ENCODE results near the gene CRX.
"Not testable (repeated sequence)": the region's sequence is repeated elsewhere in the genome, so short reads cannot be mapped to it uniquely, and the experiment has no call there.

CRX gene

DNA sequence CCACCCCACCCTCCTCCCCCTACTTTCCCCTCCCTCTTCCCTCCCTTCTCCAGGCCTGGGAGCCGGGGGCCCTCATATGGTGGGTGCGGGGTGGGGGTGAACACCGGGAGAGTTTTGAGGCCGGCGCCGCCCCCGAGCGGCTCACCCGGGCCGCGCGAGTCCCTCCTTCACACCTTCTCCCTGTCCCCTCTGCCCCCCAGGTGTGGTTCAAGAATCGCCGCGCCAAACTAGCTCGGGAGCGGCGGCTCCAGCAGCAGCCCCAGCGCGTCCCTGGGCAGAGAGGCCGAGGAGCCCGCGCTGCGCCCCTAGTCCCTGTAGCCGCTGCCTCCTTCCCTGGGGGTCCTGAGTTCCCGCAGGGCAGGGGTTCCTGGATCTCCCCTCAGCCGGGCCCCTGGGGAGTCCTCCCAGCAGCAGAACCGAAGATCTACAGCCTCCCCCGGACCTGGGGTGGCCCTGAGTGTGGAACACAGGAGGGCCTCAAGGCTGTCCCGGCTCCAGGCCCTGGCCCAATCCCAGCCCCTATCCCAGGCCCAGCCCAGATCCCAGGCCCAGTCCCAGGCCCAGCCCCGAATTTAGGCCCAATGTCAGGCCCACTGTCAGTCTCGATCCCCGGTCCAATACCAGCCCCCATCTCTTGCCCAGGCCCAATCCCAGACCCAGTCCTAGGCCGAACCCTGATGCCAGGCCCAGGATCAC is 39.0 kb downstream of the CRX start:
- DNase-seq: no peak

DNA sequence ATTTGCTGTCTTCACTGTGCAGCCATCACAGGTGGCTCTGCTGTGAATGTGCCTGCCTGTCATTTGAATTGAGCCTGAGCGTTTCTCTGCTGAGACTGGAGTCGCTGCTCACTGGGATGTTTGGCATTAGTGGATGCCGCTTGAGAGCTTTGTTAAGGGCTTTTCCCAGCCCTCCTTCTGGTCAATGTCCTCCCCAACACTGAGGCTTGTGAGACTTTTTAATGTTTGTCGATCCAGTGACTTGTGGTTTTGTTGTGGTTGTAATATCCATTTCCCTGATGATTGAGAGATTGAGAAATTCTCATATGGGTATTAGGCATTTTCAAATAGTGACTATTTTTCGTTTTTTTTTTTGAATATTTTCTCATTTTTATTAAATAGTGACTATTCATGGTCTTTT is 39.9 kb downstream of the CRX start:
- DNase-seq: no peak

DNA sequence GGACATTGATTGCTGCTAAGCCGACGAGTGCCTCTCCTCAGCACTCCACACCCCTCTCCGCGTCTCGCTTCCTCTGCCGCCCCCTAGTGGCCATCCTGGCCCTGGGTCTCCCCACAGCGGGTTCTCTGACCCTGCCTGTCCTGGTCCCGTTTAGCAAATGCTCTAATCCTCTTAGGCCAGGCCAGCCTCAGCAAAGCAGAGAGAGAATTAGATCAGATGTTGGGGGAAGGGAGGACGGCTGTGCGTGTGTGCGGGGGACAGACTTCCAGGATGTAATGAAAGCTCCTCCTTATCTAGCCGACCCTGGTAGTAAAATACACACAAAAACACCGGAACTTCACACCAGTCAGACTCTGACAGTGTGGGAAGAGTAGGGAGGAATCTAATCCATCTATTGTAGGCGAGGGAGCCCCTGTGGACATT is 41.8 kb downstream of the CRX start:
- peak; percentile 90 for DNase-seq

DNA sequence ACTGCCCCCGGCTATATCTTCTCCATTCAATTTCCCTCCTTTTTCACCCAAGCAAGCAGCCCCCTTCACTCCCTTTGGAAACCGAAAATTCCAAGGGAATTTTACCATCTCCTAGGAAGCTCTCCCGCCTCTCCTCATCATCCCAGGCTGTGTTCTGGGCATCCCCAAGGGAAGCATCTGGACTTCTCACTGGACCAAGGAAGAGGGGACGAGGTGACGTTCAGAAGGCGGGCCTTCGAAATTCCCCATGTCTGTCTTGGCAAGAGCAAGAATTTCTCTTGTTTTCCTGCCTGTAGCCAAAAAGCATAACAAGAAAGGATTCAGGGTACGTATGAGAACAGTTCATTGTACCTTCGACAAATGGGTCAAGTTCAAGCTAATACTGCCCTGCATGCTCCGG is 43.4 kb downstream of the CRX start:
- no peak for DNase-seq

DNA sequence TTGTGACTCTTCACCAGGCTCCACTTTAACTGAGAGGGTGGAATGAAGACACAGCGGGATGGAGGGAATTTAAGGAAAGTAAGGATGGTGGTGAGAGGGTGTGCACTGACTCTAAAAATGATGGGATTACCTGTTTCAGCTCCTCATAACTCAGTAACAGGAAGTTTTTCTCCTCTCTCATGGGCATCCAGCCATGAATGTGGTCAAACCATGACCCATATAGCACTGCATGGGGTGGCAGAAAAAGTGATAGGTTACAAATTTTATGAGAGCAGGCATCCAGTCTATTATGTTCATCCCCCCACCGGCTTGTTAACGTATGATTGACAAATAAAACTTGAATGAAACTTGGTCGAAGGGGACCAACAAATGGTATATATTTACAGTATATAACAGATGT is 57.2 kb downstream of the CRX start:
- DNase-seq: no peak

DNA sequence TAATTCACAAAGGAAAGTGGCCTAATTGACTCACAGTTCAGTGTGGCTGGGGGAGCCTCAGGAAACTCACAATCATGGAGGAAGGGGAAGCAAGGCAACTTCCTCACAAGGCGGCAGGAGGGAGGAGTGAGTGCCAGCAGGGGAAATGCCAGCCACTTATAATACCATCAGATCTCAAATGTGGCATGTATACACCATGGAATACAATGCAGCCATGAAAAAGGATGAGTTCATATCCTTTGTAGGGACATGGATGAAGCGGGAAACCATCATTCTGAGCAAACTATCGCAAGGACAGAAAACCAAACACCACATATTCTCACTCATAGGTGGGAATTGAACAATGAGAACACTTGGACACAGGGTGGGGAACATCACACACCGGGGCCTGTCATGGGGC is 57.6 kb downstream of the CRX start:
- not testable (repeated sequence) for DNase-seq

DNA sequence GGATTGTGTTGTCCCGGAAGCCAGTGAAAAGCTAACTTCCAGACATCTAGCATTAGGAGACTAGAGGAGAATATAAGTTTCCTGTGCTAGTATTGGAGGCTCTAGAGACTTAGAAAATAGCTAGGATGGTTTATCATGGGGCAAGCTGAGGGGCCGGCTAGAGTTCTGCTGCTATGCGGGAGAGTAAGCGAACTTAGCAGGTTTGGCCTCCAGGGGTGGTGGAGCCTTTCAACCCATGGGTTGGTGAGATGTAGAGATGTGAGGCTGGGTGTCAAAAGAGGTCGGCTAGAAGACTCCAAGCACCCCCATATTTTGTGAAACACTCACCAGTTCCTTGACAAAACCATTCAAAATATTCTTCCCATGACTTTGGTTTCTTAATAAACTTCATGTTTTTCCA is 60.0 kb downstream of the CRX start:
- DNase-seq: no peak

DNA sequence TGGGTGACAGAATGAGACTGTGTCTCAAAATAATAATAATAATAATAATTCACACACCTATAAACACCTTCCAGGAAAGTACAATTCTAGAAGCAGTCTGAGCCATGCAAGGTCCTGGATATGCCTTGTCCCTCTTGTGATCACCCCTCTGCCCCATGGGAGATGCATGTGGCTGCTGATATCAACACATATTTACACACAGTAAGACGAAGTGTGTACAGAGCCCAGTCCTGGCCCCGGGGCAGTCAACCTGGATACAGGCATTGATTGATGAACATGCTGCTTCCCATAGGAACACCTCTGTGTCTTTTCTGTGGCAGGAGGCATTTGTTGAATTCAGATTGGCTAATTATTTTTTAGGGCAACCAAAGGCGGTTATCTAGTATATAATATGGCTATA is 61.2 kb downstream of the CRX start:
- DNase-seq: no peak

DNA sequence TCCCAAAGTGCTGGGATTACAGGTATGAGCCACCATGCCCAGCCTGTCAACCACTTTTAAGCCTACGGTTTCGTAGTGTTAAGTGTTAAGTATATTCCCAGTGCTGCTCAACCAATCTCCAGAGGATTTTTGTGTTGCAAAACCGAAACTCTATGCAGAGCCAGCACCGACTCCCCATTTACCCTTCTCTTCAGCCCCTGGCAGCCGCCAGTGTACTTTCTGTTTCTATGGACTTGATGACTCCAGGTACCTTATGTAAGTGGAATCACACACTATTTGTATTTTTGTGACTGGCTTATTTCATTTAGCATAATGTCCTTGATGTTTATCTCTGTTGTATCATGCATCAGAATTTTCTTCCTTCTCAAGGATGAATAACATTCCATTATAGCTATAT is 63.3 kb downstream of the CRX start:
- DNase-seq: no peak

DNA sequence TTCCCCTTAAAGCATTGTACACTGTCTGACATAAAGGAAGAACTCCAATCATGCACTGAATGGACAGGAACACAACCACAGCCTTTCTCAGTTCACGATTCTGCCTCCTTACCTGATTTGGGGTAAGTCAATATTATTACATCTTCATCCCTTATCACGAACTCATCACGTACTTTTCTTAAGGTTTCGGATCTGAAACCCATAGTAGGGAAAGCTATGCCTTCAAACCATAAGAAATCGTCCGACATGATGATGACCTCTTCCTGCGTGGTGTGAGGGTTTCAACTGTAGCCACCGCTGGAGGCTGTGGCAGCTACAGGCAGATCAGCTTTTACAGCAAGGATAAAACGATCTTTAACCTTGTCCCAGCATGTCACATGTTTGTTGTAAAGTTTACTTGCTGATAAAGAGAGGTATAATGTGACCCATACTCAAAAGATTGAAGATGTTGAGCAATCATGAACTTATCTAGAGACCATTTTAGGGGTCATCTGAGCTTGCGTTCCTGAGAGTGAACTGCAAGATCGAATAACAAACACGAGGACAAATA is 64.3 kb downstream of the CRX start, which contains the start of gene SULT2A1:
TSS of gene SULT2A1 (minus strand) at position 306 of the 550 bp plus-strand sequence. CDS start at position 248, 58 bp downstream.
- DNase-seq: no peak

DNA sequence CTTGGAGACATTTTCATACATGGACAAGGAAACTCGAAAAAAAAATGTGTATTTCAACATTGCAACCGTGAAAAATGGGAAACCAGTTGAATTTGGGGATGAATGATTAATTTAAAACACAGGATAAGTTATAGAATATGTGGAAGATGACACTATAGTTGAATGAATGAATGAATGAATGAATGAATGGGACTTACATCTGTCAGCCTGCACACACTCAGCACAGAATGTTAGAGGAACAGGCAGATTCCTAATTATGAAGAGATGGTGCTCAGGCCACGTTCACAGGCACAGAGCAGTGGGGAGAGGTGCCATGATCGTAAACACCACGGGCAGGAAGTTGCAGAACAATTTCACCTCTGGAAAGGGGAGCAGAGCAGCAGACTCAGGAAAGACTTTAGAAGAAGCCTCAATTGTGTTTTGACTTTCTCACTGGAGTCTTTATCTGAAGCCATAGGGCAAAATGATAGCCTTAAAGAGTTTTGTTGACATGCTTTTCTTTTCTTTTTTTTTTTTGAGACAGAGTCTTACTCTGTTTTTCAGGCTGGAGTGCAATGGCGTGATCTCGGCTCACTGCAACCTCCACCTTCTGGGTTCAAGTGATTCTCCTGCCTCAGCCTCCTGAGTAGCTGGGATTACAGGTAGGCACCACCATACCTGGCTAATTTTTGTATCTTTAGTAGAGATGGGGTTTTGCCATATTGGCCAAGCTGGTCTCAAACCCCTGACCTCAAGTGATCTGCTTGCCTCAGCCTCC is 69.3 kb downstream of the CRX start:
- no peak for DNase-seq

DNA sequence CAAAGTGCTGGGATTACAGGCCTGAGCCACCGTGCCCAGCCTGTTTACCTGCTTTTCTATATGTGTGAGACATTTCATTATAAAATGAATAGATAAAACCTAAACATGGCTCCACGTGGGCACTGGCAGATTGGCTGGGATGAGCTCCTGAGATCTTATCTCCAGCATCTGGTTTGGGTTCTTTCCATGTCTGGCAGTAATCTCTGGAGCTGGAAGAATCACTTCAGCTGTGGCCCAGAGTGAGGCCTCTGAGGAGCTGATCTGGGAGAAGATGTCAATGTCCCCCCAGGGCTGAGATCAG is 69.8 kb downstream of the CRX start:
- no peak for DNase-seq

DNA sequence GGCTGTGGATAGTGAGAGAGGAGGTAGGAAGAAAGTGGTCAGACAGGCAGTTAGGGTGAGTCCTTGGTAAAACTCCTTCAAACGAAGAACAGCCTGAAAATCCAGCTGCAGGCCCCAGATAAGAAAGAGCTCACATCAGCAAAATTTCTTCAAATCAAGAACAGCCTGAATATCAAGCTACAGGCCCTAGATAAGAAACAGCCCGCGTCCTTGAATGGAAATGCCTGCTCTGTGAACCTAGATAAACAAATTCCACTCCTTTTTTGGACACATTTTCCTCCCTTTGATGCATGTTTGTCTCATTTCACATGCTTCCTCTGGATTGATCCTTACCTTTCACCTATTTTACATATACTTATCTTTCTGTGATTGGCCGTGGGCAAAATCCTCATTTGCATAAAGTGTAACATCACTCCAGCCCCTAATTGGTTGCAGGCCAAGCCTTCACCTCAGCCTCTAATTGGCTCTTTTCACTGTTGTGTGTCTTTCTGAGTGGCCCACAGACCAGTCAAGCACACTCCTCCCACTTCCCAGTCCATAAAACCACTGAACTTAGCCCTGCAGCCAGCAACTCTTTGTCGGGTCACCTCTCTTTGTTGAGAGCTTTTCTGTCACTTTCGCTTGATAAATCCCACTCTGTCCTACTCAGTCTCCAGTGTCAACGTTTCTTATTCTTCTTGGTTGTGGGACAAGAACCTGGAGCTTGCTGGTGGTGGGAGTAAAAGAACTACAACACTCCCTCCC is 70.4 kb downstream of the CRX start:
- no peak for DNase-seq

Data from stimulated activated CD4-positive, alpha-beta T cell treated with anti-CD3 and anti-CD28 coated beads, Interleukin-4, amount 100 ng/mL, for 1 hour (primary cell).